IMR-90 (cell line): Measurements from ENCODE around the gene CEP76. TPM values are rescaled to one million over a fixed set of nuclear protein-coding genes. Genes with fewer than 3 reads are reported as not detected.

ENCODE experiments used
- ATAC-seq: fragments of 200-7000 bp; cut with Tn5 transposase; 2 replicates; pipeline ENCODE4 v1.9.1; 2020; ENCODE audit warnings: low read depth, mild to moderate bottlenecking, moderate library complexity
- BruUV-seq: library from RNA; stranded (reverse); fragments of 400-500 nt; replicated peaks from 2 replicates; lab custom pipeline; 2021; lab: Mats Ljungman, UMichigan
- CTCF ChIA-PET: fragments of 300-600 bp; formaldehyde crosslinking; extraction: SDS; loops from one replicate; lab custom pipeline; 2021; ENCODE audit warnings: antibody characterized with exemption; lab: Yijun Ruan, JAX
- POLR2A ChIA-PET: fragments of 300-600 bp; sonication (Branson Sonifier 250); formaldehyde crosslinking; loops from one replicate; lab custom pipeline; 2022; ENCODE audit warnings: antibody characterized with exemption; ENCODE audit not compliant: unreplicated experiment; lab: Charles Lee
- DNase-seq: peaks from one replicate; pipeline ENCODE4 v3.0.0; 2013
- H2AFZ ChIP-seq: replicated peaks from 2 replicates; pipeline ENCODE3; 2013; ENCODE audit warnings: low read length, mild to moderate bottlenecking; ENCODE audit not compliant: poor library complexity
- H2AK5ac ChIP-seq: 2 replicates; pipeline ENCODE4 v1.6.1; 2013; ENCODE audit warnings: low read depth, low read length, inconsistent platforms
- H2AK9ac ChIP-seq: replicated peaks from 2 replicates; pipeline ENCODE3; 2013; ENCODE audit warnings: mild to moderate bottlenecking, low read depth, low read length, moderate library complexity; ENCODE audit not compliant: poor library complexity
- H2BK120ac ChIP-seq: 2 replicates; pipeline ENCODE4 v1.6.1; 2013; ENCODE audit warnings: low read depth, low read length, inconsistent platforms
- H2BK15ac ChIP-seq: 3 replicates; pipeline ENCODE4 v1.6.1; 2013; ENCODE audit warnings: low read depth, low read length, inconsistent platforms
- H2BK20ac ChIP-seq: 2 replicates; pipeline ENCODE4 v1.6.1; 2013; ENCODE audit warnings: low read depth, mild to moderate bottlenecking, inconsistent platforms, low read length, moderate library complexity
- H2BK5ac ChIP-seq: 2 replicates; pipeline ENCODE4 v1.6.1; 2013; ENCODE audit warnings: mild to moderate bottlenecking, low read depth, low read length, inconsistent platforms; ENCODE audit not compliant: poor library complexity, severe bottlenecking
- H3K14ac ChIP-seq: replicated peaks from 2 replicates; pipeline ENCODE4 v1.6.1; 2013; ENCODE audit warnings: low read depth, low read length, inconsistent platforms
- H3K18ac ChIP-seq: 2 replicates; pipeline ENCODE4 v1.6.1; 2013; ENCODE audit warnings: low read depth, low read length, control low read depth
- H3K23ac ChIP-seq: 2 replicates; pipeline ENCODE4 v1.6.1; 2013; ENCODE audit warnings: low read depth, low read length, inconsistent platforms
- H3K27ac ChIP-seq: 2 replicates; pipeline ENCODE4 v1.5.1; 2013; ENCODE audit warnings: mild to moderate bottlenecking, control low read depth, low read length; ENCODE audit not compliant: insufficient read depth
- H3K27me3 ChIP-seq: 2 replicates; pipeline ENCODE4 v1.6.1; 2013; ENCODE audit warnings: low read length; ENCODE audit not compliant: control insufficient read depth, insufficient read depth
- H3K36me3 ChIP-seq: 2 replicates; pipeline ENCODE4 v1.6.1; 2013; ENCODE audit warnings: low read length, mixed read lengths; ENCODE audit not compliant: control insufficient read depth, insufficient read depth
- H3K4ac ChIP-seq: 2 replicates; pipeline ENCODE4 v1.6.1; 2013; ENCODE audit warnings: low read depth, low read length, inconsistent platforms
- H3K4me1 ChIP-seq: 2 replicates; pipeline ENCODE4 v1.6.1; 2013; ENCODE audit warnings: low read length, mixed read lengths; ENCODE audit not compliant: control insufficient read depth, insufficient read depth
- H3K4me2 ChIP-seq: 2 replicates; pipeline ENCODE4 v1.6.1; 2013; ENCODE audit warnings: low read depth, mild to moderate bottlenecking, control low read depth, low read length, moderate library complexity
- H3K4me3 ChIP-seq: 2 replicates; pipeline ENCODE4 v1.5.1; 2013; ENCODE audit warnings: low read depth, mild to moderate bottlenecking, control low read depth, low read length, moderate library complexity; ENCODE audit not compliant: insufficient read depth
- H3K56ac ChIP-seq: 2 replicates; pipeline ENCODE4 v1.6.1; 2013; ENCODE audit warnings: low read length, inconsistent platforms; ENCODE audit not compliant: insufficient read depth; ENCODE audit errors: extremely low read depth
- H3K79me1 ChIP-seq, 2 experiments: 2 replicates each; pipeline ENCODE4 v1.6.1; 2013; ENCODE audit warnings: low read length in 2 of 2, inconsistent platforms in 1 of 2, low read depth in 1 of 2
- H3K9ac ChIP-seq: 2 replicates; pipeline ENCODE4 v1.6.1; 2013; ENCODE audit warnings: low read depth, low read length, control low read depth
- H3K9me1 ChIP-seq: 2 replicates; pipeline ENCODE4 v1.6.1; 2013; ENCODE audit warnings: low read length, inconsistent platforms; ENCODE audit not compliant: insufficient read depth
- H3K9me3 ChIP-seq: 2 replicates; pipeline ENCODE4 v1.6.1; 2013; ENCODE audit warnings: low read length; ENCODE audit not compliant: control insufficient read depth, insufficient read depth
- H4K20me1 ChIP-seq: 2 replicates; pipeline ENCODE4 v1.6.1; 2013; ENCODE audit warnings: low read length, inconsistent platforms; ENCODE audit not compliant: insufficient read depth
- H4K5ac ChIP-seq: 2 replicates; pipeline ENCODE4 v1.6.1; 2013; ENCODE audit warnings: mild to moderate bottlenecking, low read depth, low read length, control low read depth
- H4K8ac ChIP-seq, 2 experiments: 2 replicates each; pipeline ENCODE4 v1.6.1; 2013; ENCODE audit warnings: low read depth in 2 of 2, low read length in 2 of 2, control low read depth in 1 of 2, inconsistent platforms in 1 of 2
- H4K91ac ChIP-seq: 2 replicates; pipeline ENCODE4 v1.6.1; 2013; ENCODE audit warnings: low read depth, low read length, inconsistent platforms; ENCODE audit not compliant: insufficient read depth
- BHLHE40 ChIP-seq: fragments of 150-350 bp; IDR thresholded peaks from 2 replicates; pipeline ENCODE4 v1.6.1; 2016; ENCODE audit warnings: mild to moderate bottlenecking, low read depth, low read length
- CEBPB ChIP-seq: IDR thresholded peaks from 2 replicates; pipeline ENCODE4 v1.6.1; 2012; ENCODE audit warnings: low read depth, low read length, improper control_type of control experiment
- CHD1 ChIP-seq: IDR thresholded peaks from 2 replicates; pipeline ENCODE4 v1.6.1; 2012; ENCODE audit warnings: low read depth, low read length, improper control_type of control experiment
- FOS ChIP-seq: fragments of 150-350 bp; IDR thresholded peaks from 2 replicates; pipeline ENCODE4 v1.6.1; 2016; ENCODE audit warnings: low read depth, low read length
- MAFK ChIP-seq: IDR thresholded peaks from 2 replicates; pipeline ENCODE4 v1.6.1; 2012; ENCODE audit warnings: low read depth, low read length, improper control_type of control experiment
- MAZ ChIP-seq: IDR thresholded peaks from 2 replicates; pipeline ENCODE4 v1.6.1; 2012; ENCODE audit warnings: low read depth, mild to moderate bottlenecking, low read length, improper control_type of control experiment, moderate library complexity, borderline replicate concordance
- MXI1 ChIP-seq: IDR thresholded peaks from 2 replicates; pipeline ENCODE4 v1.6.1; 2012; ENCODE audit warnings: low read depth, mild to moderate bottlenecking, low read length, moderate library complexity, borderline replicate concordance
- NFE2L2 ChIP-seq: fragments of 150-350 bp; IDR thresholded peaks from 2 replicates; pipeline ENCODE4 v1.6.1; 2016; ENCODE audit warnings: low read depth, mild to moderate bottlenecking, low read length
- POLR2A ChIP-seq: IDR thresholded peaks from 2 replicates; pipeline ENCODE4 v1.6.1; 2012; ENCODE audit warnings: mild to moderate bottlenecking, low read depth, low read length
- RAD21 ChIP-seq: IDR thresholded peaks from 2 replicates; pipeline ENCODE4 v1.6.1; 2012; ENCODE audit warnings: low read length, improper control_type of control experiment
- RCOR1 ChIP-seq: IDR thresholded peaks from 2 replicates; pipeline ENCODE4 v1.6.1; 2012; ENCODE audit warnings: mild to moderate bottlenecking, low read length, improper control_type of control experiment; ENCODE audit not compliant: insufficient replicate concordance
- RFX5 ChIP-seq: IDR thresholded peaks from 2 replicates; pipeline ENCODE4 v1.8.0; 2012; ENCODE audit warnings: low read depth, mild to moderate bottlenecking, low read length, moderate library complexity
- SMC3 ChIP-seq: fragments of 150-350 bp; IDR thresholded peaks from 2 replicates; pipeline ENCODE4 v1.6.1; 2016; ENCODE audit warnings: low read depth, mild to moderate bottlenecking, antibody characterized with exemption, low read length, moderate library complexity
- WGBS, 2 experiments: methylation state at CpG; one replicate each; pipeline versions ENCODE4 v1.1.5 to v1.1.7; 2013; ENCODE audit warnings: missing lambda C conversion rate in 2 of 2; ENCODE audit not compliant: insufficient read length in 1 of 2; ENCODE audit errors: extremely low coverage in 2 of 2; 5-methylcytosine and 5-hydroxymethylcytosine counted together
- dilution Hi-C: fragments of 300-500 bp; cut with HindIII; formaldehyde crosslinking; loops from one replicate; pipeline ENCODE4 v1.14.3; 2018; ENCODE audit warnings: low sequenced_read_pairs; ENCODE audit not compliant: unreplicated experiment
- in situ Hi-C: fragments of 300-500 bp; cut with MboI; formaldehyde crosslinking; loops from 3 replicates; pipeline ENCODE4 v1.14.3; 2019; ENCODE audit warnings: low sequenced_read_pairs, inconsistent platforms, mixed read lengths
- intact Hi-C: fragments of 100-400 bp; cut with micrococcal nuclease; formaldehyde crosslinking; loops from 2 replicates; pipeline ENCODE4 v1.10.0; 2022
- polyA plus RNA-seq, 3 experiments: library from polyadenylated mRNA; depleted of rRNA; stranded (reverse); fragments of >200 nt; gene quantifications; 2 replicates each; pipeline ENCODE4 v1.2.3, GENCODE V29; 2012; ENCODE audit warnings: low replicate concordance in 1 of 3
- total RNA-seq: library from RNA; depleted of rRNA; stranded (reverse); fragments of >200 nt; gene quantifications from 2 replicates; pipeline ENCODE4 v1.2.3, GENCODE V29; 2012
- TF ChIP-seq, protein P1 (sequence below): fragments of 150-350 bp; IDR thresholded peaks from 2 replicates; pipeline ENCODE4 v1.6.1; 2016; ENCODE audit warnings: low read depth, mild to moderate bottlenecking, low read length, moderate library complexity, borderline replicate concordance
- TF ChIP-seq, protein P2 (sequence below): fragments of 150-350 bp; IDR thresholded peaks from 2 replicates; pipeline ENCODE4 v1.6.1; 2017; ENCODE audit warnings: mild to moderate bottlenecking, antibody characterized with exemption, low read length, low read depth
- TF ChIP-seq, protein P3 (sequence below): conservative IDR thresholded peaks from 2 replicates; pipeline ENCODE4 v1.5.1; 2012; ENCODE audit warnings: mild to moderate bottlenecking, low read depth, low read length, improper control_type of control experiment

Gene CEP76
- total and polyA plus RNA-seq, 2 of the 4 experiments (the other 2 are of a cell fraction), result 5.1 to 8.1 TPM

DNA sequence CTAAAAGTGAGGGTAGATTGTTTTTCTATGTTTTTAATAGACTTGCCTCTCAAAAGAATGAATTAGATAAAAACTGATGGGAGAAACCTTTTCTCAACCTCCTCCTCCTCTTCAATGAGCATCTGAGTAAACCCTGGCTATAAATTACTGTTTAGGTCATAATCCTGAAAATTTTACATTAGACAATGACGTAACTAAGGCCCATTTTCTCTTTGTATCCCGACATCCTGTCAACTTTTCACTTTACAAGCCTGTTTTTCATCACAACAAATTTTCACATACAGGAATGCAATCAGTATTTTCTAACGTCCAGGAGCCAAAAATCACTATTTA, 46.0 kb downstream of the CEP76 start:
- Histone ChIP-seq H3K27ac (no peak overlapping the region), H2BK120ac (no peak overlapping the region), H3K4me1 (peaks cover 4% of the 10 kb centered on the region), H3K23ac (peak overlapping the region; percentile 96; the same call in 1 of the 2 replicates), H3K4ac (peak overlapping the region; percentile 87; the same call in 1 of the 2 replicates), H3K14ac (peak overlapping the region; percentile 98), H2AK5ac (no peak overlapping the region), H3K36me3 (no peaks in the 10 kb centered on the region), H3K4me3 (peak overlapping the region; percentile 91), H3K27me3 (no peaks in the 10 kb centered on the region), H3K9me1 (peaks cover 5% of the 10 kb centered on the region), H3K9me3 (no peaks in the 10 kb centered on the region), H3K18ac (no peak overlapping the region), H4K5ac (no peak overlapping the region), H4K8ac (peak overlapping the region in 1 of 2 experiments; percentile 85; a peak in 1 of 4 replicates), H2BK15ac (no peak overlapping the region), H2BK20ac (no peak overlapping the region), H3K9ac (peak overlapping the region; percentile 88; the same call in 1 of the 2 replicates), H3K56ac (peak overlapping the region; percentile 47), H2AK9ac (no peak overlapping the region), H3K79me1 (peaks cover 0 to 28% of the 10 kb centered on the region in 2 experiments; a peak in 2 of 4 replicates), H2BK5ac (peak overlapping the region; percentile 70), H3K4me2 (peak overlapping the region; percentile 90), H4K20me1 (peaks cover 24% of the 10 kb centered on the region), H2AFZ (no peak overlapping the region), H4K91ac (peak overlapping the region; percentile 62; the same call in 1 of the 2 replicates)
- DNase-seq (peak; percentile 50), ATAC-seq (no peak)
- dilution Hi-C loops, result no loop called here
- ChIA-PET POLR2A (no interaction called here), CTCF (no interaction called here)
- in situ Hi-C loops, result no loop called here
- TSS peak; percentile 32 for BruUV-seq
- 7% methylated on average over 2 of the region's 3 CpGs; no CpG with 5 or more reads in 1 of the 2 experiments for WGBS, 2 experiments
- TF ChIP-seq MAFK, result no peak
- no peak for TF ChIP-seq FOS
- no peak for TF ChIP-seq RCOR1
- TF ChIP-seq, protein P1, sequence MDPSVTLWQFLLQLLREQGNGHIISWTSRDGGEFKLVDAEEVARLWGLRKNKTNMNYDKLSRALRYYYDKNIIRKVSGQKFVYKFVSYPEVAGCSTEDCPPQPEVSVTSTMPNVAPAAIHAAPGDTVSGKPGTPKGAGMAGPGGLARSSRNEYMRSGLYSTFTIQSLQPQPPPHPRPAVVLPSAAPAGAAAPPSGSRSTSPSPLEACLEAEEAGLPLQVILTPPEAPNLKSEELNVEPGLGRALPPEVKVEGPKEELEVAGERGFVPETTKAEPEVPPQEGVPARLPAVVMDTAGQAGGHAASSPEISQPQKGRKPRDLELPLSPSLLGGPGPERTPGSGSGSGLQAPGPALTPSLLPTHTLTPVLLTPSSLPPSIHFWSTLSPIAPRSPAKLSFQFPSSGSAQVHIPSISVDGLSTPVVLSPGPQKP, result no peak
- no peak for TF ChIP-seq MXI1
- TF ChIP-seq CHD1, result no peak
- no peak for TF ChIP-seq NFE2L2
- no peak for TF ChIP-seq RAD21
- TF ChIP-seq MAZ, result no peak
- TF ChIP-seq, protein P2, sequence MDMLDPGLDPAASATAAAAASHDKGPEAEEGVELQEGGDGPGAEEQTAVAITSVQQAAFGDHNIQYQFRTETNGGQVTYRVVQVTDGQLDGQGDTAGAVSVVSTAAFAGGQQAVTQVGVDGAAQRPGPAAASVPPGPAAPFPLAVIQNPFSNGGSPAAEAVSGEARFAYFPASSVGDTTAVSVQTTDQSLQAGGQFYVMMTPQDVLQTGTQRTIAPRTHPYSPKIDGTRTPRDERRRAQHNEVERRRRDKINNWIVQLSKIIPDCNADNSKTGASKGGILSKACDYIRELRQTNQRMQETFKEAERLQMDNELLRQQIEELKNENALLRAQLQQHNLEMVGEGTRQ, result no peak
- TF ChIP-seq SMC3, result no peak
- no peak for TF ChIP-seq RFX5
- TF ChIP-seq BHLHE40, result no peak
- TF ChIP-seq POLR2A, result no peak
- TF ChIP-seq, protein P3, sequence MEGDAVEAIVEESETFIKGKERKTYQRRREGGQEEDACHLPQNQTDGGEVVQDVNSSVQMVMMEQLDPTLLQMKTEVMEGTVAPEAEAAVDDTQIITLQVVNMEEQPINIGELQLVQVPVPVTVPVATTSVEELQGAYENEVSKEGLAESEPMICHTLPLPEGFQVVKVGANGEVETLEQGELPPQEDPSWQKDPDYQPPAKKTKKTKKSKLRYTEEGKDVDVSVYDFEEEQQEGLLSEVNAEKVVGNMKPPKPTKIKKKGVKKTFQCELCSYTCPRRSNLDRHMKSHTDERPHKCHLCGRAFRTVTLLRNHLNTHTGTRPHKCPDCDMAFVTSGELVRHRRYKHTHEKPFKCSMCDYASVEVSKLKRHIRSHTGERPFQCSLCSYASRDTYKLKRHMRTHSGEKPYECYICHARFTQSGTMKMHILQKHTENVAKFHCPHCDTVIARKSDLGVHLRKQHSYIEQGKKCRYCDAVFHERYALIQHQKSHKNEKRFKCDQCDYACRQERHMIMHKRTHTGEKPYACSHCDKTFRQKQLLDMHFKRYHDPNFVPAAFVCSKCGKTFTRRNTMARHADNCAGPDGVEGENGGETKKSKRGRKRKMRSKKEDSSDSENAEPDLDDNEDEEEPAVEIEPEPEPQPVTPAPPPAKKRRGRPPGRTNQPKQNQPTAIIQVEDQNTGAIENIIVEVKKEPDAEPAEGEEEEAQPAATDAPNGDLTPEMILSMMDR, result no peak
- TF ChIP-seq CEBPB, result no peak
- intact Hi-C loops, result loop anchor here (5.0 kb wide), 2 partner anchors 249 to 279 kb away; partner anchors contain the start of genes AFG3L2 and PRELID3A
